H1 (cell line): ENCODE measurements around the gene ADCY6. TPM values are rescaled to one million over a fixed set of nuclear protein-coding genes. Genes with fewer than 3 reads are reported as not detected.

ENCODE experiments used
- CEBPB ChIP-seq: IDR thresholded peaks from 2 replicates; pipeline ENCODE4 v1.6.1; 2012; ENCODE audit warnings: low read depth, low read length
- POLR2A ChIP-seq, 2 experiments: IDR thresholded peaks; 1 replicate in 1 of 2; 2 replicates in 1 of 2; pipeline ENCODE4 v1.6.1; 2011; ENCODE audit warnings: low read depth in 2 of 2, low read length in 2 of 2, mild to moderate bottlenecking in 2 of 2; ENCODE audit errors: control extremely low read depth in 1 of 2
- RFX5 ChIP-seq: IDR thresholded peaks from 2 replicates; pipeline ENCODE4 v1.6.1; 2011; ENCODE audit warnings: low read depth, low read length, improper control_type of control experiment, borderline replicate concordance
- SUZ12 ChIP-seq: fragments of 200-600 bp; sonication (generic); IDR thresholded peaks from 2 replicates; pipeline ENCODE4 v1.6.1; 2012; ENCODE audit warnings: mild to moderate bottlenecking, inconsistent platforms, low read length, moderate library complexity, mixed read lengths
- polyA plus RNA-seq, 7 experiments: library from polyadenylated mRNA; depleted of rRNA in 3 of 7; stranded (reverse) in 5 of 7; unstranded in 2 of 7; fragments of >200 nt in 5 of 7; fragments of 200-250 nt in 2 of 7; gene quantifications; 1 replicate in 5 of 7; 2 replicates in 1 of 7; 4 replicates in 1 of 7; pipeline versions ENCODE4 v1.2.1 to v1.2.3, GENCODE V29; 2011 to 2013; ENCODE audit warnings: missing spikeins in 2 of 7, mixed read lengths in 2 of 7
- total RNA-seq: library from RNA; stranded (reverse); fragmentation: NEBNext Ultra II Directional; extraction: Animal tissue kit (Norgen Biotek cat#: 25700); gene quantifications from 2 replicates; pipeline ENCODE4 v1.2.1, GENCODE V29; 2021
- TF ChIP-seq, protein P1 (sequence below): fragments of 300-600 bp; sonication (generic); IDR thresholded peaks from 2 replicates; pipeline ENCODE4 v1.7.1; 2012; ENCODE audit warnings: low read length, moderate library complexity, mild to moderate bottlenecking, inconsistent platforms; ENCODE audit not compliant: insufficient replicate concordance

ADCY6 gene
- total and polyA plus RNA-seq, 2 of the 8 experiments (the other 6 are each of a cell fraction or from before 2014, with no cell fraction given): 11.7 to 17.5 TPM

- TF ChIP-seq, protein P1, sequence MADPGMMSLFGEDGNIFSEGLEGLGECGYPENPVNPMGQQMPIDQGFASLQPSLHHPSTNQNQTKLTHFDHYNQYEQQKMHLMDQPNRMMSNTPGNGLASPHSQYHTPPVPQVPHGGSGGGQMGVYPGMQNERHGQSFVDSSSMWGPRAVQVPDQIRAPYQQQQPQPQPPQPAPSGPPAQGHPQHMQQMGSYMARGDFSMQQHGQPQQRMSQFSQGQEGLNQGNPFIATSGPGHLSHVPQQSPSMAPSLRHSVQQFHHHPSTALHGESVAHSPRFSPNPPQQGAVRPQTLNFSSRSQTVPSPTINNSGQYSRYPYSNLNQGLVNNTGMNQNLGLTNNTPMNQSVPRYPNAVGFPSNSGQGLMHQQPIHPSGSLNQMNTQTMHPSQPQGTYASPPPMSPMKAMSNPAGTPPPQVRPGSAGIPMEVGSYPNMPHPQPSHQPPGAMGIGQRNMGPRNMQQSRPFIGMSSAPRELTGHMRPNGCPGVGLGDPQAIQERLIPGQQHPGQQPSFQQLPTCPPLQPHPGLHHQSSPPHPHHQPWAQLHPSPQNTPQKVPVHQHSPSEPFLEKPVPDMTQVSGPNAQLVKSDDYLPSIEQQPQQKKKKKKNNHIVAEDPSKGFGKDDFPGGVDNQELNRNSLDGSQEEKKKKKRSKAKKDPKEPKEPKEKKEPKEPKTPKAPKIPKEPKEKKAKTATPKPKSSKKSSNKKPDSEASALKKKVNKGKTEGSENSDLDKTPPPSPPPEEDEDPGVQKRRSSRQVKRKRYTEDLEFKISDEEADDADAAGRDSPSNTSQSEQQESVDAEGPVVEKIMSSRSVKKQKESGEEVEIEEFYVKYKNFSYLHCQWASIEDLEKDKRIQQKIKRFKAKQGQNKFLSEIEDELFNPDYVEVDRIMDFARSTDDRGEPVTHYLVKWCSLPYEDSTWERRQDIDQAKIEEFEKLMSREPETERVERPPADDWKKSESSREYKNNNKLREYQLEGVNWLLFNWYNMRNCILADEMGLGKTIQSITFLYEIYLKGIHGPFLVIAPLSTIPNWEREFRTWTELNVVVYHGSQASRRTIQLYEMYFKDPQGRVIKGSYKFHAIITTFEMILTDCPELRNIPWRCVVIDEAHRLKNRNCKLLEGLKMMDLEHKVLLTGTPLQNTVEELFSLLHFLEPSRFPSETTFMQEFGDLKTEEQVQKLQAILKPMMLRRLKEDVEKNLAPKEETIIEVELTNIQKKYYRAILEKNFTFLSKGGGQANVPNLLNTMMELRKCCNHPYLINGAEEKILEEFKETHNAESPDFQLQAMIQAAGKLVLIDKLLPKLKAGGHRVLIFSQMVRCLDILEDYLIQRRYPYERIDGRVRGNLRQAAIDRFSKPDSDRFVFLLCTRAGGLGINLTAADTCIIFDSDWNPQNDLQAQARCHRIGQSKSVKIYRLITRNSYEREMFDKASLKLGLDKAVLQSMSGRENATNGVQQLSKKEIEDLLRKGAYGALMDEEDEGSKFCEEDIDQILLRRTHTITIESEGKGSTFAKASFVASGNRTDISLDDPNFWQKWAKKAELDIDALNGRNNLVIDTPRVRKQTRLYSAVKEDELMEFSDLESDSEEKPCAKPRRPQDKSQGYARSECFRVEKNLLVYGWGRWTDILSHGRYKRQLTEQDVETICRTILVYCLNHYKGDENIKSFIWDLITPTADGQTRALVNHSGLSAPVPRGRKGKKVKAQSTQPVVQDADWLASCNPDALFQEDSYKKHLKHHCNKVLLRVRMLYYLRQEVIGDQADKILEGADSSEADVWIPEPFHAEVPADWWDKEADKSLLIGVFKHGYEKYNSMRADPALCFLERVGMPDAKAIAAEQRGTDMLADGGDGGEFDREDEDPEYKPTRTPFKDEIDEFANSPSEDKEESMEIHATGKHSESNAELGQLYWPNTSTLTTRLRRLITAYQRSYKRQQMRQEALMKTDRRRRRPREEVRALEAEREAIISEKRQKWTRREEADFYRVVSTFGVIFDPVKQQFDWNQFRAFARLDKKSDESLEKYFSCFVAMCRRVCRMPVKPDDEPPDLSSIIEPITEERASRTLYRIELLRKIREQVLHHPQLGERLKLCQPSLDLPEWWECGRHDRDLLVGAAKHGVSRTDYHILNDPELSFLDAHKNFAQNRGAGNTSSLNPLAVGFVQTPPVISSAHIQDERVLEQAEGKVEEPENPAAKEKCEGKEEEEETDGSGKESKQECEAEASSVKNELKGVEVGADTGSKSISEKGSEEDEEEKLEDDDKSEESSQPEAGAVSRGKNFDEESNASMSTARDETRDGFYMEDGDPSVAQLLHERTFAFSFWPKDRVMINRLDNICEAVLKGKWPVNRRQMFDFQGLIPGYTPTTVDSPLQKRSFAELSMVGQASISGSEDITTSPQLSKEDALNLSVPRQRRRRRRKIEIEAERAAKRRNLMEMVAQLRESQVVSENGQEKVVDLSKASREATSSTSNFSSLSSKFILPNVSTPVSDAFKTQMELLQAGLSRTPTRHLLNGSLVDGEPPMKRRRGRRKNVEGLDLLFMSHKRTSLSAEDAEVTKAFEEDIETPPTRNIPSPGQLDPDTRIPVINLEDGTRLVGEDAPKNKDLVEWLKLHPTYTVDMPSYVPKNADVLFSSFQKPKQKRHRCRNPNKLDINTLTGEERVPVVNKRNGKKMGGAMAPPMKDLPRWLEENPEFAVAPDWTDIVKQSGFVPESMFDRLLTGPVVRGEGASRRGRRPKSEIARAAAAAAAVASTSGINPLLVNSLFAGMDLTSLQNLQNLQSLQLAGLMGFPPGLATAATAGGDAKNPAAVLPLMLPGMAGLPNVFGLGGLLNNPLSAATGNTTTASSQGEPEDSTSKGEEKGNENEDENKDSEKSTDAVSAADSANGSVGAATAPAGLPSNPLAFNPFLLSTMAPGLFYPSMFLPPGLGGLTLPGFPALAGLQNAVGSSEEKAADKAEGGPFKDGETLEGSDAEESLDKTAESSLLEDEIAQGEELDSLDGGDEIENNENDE: no peak
- no peak for TF ChIP-seq CEBPB
- TF ChIP-seq SUZ12: no peak
- TF ChIP-seq RFX5: no peak
- no peak for TF ChIP-seq POLR2A (IDR thresholded peaks at IDR 0.05; ENCODE audit: control extremely low read depth in 1 of 2, low read depth in 2 of 2, low read length in 2 of 2)
Observed at GRCh38 chr12:48776956-48777355, 11.9 kb downstream of the ADCY6 start (continued).
